DND-41 (cell line): ENCODE results near the gene METTL25B.
"Not testable (repeated sequence)": the region's sequence is repeated elsewhere in the genome, so short reads cannot be mapped to it uniquely, and the experiment has no call there.

Source experiments
- ATAC-seq: fragments of 200-7000 bp; cut with Tn5 transposase; 3 replicates; pipeline ENCODE4 v1.9.1; 2021; ENCODE audit warnings: low read depth; ENCODE audit not compliant: insufficient read depth
- DNase-seq: peaks from one replicate; pipeline ENCODE4 v3.0.0-alpha.2; 2020
- H2AFZ ChIP-seq: 2 replicates; pipeline ENCODE4 v1.6.0; 2012; ENCODE audit warnings: low read depth, low read length
- H3K27ac ChIP-seq: 2 replicates; pipeline ENCODE4 v1.5.1; 2012; ENCODE audit warnings: low read length, inconsistent platforms
- H3K27me3 ChIP-seq: fragments of 200-600 bp; sonication (generic); 2 replicates; pipeline ENCODE4 v1.6.0; 2012; ENCODE audit warnings: low read length, mild to moderate bottlenecking, inconsistent platforms; ENCODE audit not compliant: insufficient read depth, poor library complexity
- H3K36me3 ChIP-seq: 2 replicates; pipeline ENCODE4 v1.5.1; 2012; ENCODE audit warnings: low read length, inconsistent platforms; ENCODE audit not compliant: insufficient read depth
- H3K4me1 ChIP-seq: 2 replicates; pipeline ENCODE4 v1.5.1; 2012; ENCODE audit warnings: mild to moderate bottlenecking, low read length; ENCODE audit not compliant: insufficient read depth
- H3K4me2 ChIP-seq: 2 replicates; pipeline ENCODE4 v1.6.0; 2012; ENCODE audit warnings: mild to moderate bottlenecking, moderate library complexity, low read length, inconsistent platforms; ENCODE audit not compliant: insufficient read depth
- H3K4me3 ChIP-seq, 2 experiments: fragments of 200-600 bp in 1 of 2; shearing (Covaris generic) in 1 of 2; 2 replicates each; pipeline ENCODE4 v1.5.1; 2012 to 2016; ENCODE audit warnings: inconsistent platforms in 2 of 2, low read length in 2 of 2, mild to moderate bottlenecking in 2 of 2, low read depth in 1 of 2, moderate library complexity in 1 of 2
- H3K79me2 ChIP-seq: 2 replicates; pipeline ENCODE4 v1.6.0; 2012; ENCODE audit warnings: low read length, inconsistent platforms; ENCODE audit not compliant: insufficient read depth
- H3K9ac ChIP-seq: 2 replicates; pipeline ENCODE4 v1.6.0; 2012; ENCODE audit warnings: low read depth, mild to moderate bottlenecking, inconsistent platforms, low read length, moderate library complexity
- H3K9me3 ChIP-seq: 2 replicates; pipeline ENCODE4 v1.5.1; 2012; ENCODE audit warnings: low read length, moderate library complexity, mild to moderate bottlenecking, inconsistent platforms; ENCODE audit not compliant: insufficient read depth, severe bottlenecking
- H4K20me1 ChIP-seq: 2 replicates; pipeline ENCODE4 v1.6.0; 2012; ENCODE audit warnings: low read length; ENCODE audit not compliant: insufficient read depth
- EZH2 ChIP-seq: IDR thresholded peaks from 3 replicates; pipeline ENCODE4 v1.6.1; 2012; ENCODE audit warnings: borderline replicate concordance, low read depth, mild to moderate bottlenecking, moderate library complexity, low read length, inconsistent platforms; ENCODE audit not compliant: severe bottlenecking
- TF ChIP-seq, protein P1 (sequence below): IDR thresholded peaks from 2 replicates; pipeline ENCODE4 v1.5.1; 2012; ENCODE audit warnings: borderline replicate concordance, low read length, moderate library complexity, mild to moderate bottlenecking; ENCODE audit not compliant: poor library complexity, severe bottlenecking; ENCODE audit errors: extremely low read depth

Gene METTL25B

DNA sequence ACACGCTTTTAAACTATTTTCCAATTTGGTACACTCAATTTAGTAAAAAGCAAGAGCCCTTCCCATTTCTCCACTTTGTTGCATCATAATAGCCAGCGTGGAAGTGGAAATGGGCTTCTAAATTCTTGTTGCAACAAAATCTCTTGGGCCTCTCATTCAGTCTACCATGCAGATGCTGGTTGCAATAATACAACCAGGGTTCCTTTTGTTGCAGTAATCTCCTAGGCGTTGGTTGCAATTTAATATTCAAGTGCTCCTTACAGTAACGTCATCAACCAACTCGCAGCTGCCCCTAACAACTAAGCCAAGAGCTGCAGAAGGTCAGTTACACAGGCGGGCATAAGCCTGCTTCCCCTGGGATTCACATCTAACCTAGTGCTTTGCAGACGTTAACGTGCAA, 25.9 kb downstream of the METTL25B start:
- H3K27me3 ChIP-seq = no peaks in the 10 kb centered on the region
- no peak overlapping the region for H3K9ac ChIP-seq
- peaks cover 9% of the 10 kb centered on the region for H3K36me3 ChIP-seq
- no peak for TF ChIP-seq EZH2
- TF ChIP-seq, protein P1, sequence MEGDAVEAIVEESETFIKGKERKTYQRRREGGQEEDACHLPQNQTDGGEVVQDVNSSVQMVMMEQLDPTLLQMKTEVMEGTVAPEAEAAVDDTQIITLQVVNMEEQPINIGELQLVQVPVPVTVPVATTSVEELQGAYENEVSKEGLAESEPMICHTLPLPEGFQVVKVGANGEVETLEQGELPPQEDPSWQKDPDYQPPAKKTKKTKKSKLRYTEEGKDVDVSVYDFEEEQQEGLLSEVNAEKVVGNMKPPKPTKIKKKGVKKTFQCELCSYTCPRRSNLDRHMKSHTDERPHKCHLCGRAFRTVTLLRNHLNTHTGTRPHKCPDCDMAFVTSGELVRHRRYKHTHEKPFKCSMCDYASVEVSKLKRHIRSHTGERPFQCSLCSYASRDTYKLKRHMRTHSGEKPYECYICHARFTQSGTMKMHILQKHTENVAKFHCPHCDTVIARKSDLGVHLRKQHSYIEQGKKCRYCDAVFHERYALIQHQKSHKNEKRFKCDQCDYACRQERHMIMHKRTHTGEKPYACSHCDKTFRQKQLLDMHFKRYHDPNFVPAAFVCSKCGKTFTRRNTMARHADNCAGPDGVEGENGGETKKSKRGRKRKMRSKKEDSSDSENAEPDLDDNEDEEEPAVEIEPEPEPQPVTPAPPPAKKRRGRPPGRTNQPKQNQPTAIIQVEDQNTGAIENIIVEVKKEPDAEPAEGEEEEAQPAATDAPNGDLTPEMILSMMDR = no peak
- peaks cover 57% of the 10 kb centered on the region for H3K79me2 ChIP-seq
- H3K4me2 ChIP-seq = no peak overlapping the region
- no peak overlapping the region for H3K27ac ChIP-seq
- H3K9me3 ChIP-seq = no peaks in the 10 kb centered on the region
- peaks cover 27% of the 10 kb centered on the region for H3K4me1 ChIP-seq
- no peak overlapping the region for H2AFZ ChIP-seq
- peaks cover 11% of the 10 kb centered on the region for H4K20me1 ChIP-seq
- DNase-seq (no peak), ATAC-seq (no peak)
- no peak overlapping the region for H3K4me3 ChIP-seq

DNA sequence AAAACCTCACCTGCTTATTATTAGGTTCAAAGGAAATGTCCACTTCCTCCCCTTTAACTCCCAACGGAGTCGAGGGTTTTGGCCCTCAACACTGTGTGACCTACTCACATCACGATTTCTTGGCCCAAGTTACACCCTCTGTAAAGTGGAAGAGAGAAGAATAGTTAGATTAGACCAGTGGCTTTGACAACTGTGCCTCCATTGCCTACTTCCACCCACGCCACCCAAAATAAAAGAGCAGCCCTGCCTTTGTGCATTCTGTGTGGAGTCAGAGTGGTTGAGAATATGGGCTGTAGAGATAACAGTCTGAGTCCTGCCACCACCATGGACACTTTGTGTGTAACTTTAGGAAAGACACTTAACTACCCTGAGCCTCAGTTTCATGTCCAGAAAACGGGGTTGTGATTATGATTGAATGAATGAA, 27.3 kb downstream of the METTL25B start:
- DNase-seq = no peak
- peaks cover 15% of the 10 kb centered on the region for H3K4me1 ChIP-seq
- no peak overlapping the region for H2AFZ ChIP-seq
- no peaks in the 10 kb centered on the region; the same call in 1 of the 2 replicates for H3K36me3 ChIP-seq
- H3K9ac ChIP-seq = no peak overlapping the region
- no peak overlapping the region for H3K4me2 ChIP-seq
- no peaks in the 10 kb centered on the region for H3K9me3 ChIP-seq
- H3K27me3 ChIP-seq = no peaks in the 10 kb centered on the region
- H3K4me3 ChIP-seq = no peak overlapping the region
- no peaks in the 10 kb centered on the region for H4K20me1 ChIP-seq
- no peak for ATAC-seq
- no peak overlapping the region for H3K27ac ChIP-seq
- TF ChIP-seq, protein P1 = no peak
- TF ChIP-seq EZH2 = no peak
- H3K79me2 ChIP-seq = peaks cover 44% of the 10 kb centered on the region

DNA sequence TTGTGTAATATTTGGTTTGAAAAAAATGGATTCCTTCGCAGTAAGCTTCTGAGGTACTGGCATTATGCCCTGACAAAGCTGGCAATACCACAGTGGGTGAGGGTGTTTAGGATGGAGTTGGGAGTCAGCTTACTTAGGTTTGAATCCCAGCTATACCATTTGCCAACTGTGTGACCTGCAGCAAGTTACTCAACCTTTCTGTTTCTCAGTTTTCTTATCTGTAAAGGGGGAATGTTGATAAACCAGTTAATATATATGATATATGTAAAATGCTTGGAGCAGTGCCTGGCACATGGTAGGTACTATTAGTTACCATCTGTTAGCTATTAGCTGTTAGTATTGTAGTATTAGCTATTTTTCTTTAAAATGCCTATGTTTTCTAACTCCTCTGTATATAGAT, 28.1 kb downstream of the METTL25B start:
- peaks cover 36% of the 10 kb centered on the region for H3K79me2 ChIP-seq
- no peaks in the 10 kb centered on the region; the same call in 1 of the 2 replicates for H3K36me3 ChIP-seq
- no peaks in the 10 kb centered on the region for H4K20me1 ChIP-seq
- no peaks in the 10 kb centered on the region for H3K9me3 ChIP-seq
- no peak overlapping the region for H3K27ac ChIP-seq
- no peak overlapping the region for H3K9ac ChIP-seq
- no peak overlapping the region for H2AFZ ChIP-seq
- H3K27me3 ChIP-seq = no peaks in the 10 kb centered on the region
- peaks cover 15% of the 10 kb centered on the region for H3K4me1 ChIP-seq
- ATAC-seq (no peak), DNase-seq (no peak)
- TF ChIP-seq EZH2 = no peak
- TF ChIP-seq, protein P1 = no peak
- no peak overlapping the region for H3K4me3 ChIP-seq
- H3K4me2 ChIP-seq = no peak overlapping the region

DNA sequence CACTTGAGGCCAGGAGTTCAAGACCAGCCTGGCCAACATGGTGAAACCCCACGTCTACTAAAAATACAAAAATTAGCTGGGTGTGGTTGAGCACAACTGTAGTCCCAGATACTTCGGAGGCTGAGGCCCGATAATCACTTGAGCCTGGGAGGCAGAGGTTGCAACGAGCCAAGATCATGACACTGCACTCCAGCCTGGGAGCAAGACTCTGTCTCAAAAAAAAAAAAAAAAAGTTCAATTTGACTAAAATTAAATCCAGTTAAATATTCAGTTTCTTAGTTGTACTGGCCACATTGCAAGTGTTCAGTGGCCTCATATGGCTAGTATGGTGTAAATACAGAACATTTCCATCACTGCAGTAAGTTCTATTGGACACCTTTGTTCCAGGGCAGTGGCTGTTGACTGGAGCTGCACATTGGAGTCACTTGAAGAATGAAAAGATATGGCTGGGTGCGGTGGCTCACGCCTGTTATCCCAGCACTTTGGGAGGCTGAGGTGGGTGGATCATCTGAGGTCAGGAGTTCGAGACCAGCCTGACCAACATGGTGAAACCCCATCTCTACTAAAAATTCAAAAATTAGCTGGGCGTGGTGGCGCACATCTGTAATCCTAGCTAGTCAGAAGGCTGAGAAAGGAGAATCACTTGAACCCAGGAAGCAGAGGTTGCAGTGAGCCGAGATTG, 29.4 kb downstream of the METTL25B start:
- H3K4me3 ChIP-seq, H3K27me3 ChIP-seq, H3K9me3 ChIP-seq, H3K27ac ChIP-seq, H3K9ac ChIP-seq, DNase-seq, H3K36me3 ChIP-seq, H2AFZ ChIP-seq, ATAC-seq, H3K4me2 ChIP-seq, H4K20me1 ChIP-seq: not testable (repeated sequence)
- Histone ChIP-seq H3K79me2 (peaks cover 24% of the 10 kb centered on the region), H3K4me1 (peaks cover 10% of the 10 kb centered on the region)
